Suprapubic skin (tissue), 4 donors: ENCODE measurements around the gene C9orf72. TPM values are rescaled to one million over a fixed set of nuclear protein-coding genes. Genes with fewer than 3 reads are reported as not detected.
A peak's percentile ranks its signal among the peaks of the same experiment; 100 is the strongest.

ENCODE experiments used
- DNase-seq, 2 donors: peaks; one replicate each; pipeline ENCODE4 v3.0.0-alpha.2; 2019; ENCODE audit warnings: low spot score in 2 of 2
- H3K27ac ChIP-seq: fragments of 200-600 bp; sonication (generic); one replicate; pipeline ENCODE4 v1.5.1; 2019
- H3K27me3 ChIP-seq: fragments of 200-600 bp; sonication (generic); one replicate; pipeline ENCODE4 v1.5.1; 2019
- H3K36me3 ChIP-seq: fragments of 200-600 bp; sonication (generic); one replicate; pipeline ENCODE4 v1.5.1; 2019
- H3K4me1 ChIP-seq: fragments of 200-600 bp; sonication (generic); one replicate; pipeline ENCODE4 v1.5.1; 2019
- H3K4me3 ChIP-seq: fragments of 200-600 bp; sonication (generic); one replicate; pipeline ENCODE4 v1.5.1; 2019; ENCODE audit warnings: mild to moderate bottlenecking
- H3K9me3 ChIP-seq: fragments of 200-600 bp; sonication (generic); one replicate; pipeline ENCODE4 v1.5.1; 2019
- CTCF ChIP-seq, 2 donors: fragments of 200-600 bp in 1 of 2; fragments of 450-650 bp in 1 of 2; sonication (generic) in 1 of 2; IDR thresholded peaks; one replicate each; pipeline ENCODE4 v1.5.1; 2016 to 2019; ENCODE audit warnings: antibody characterized with exemption in 2 of 2, mild to moderate bottlenecking in 1 of 2, moderate library complexity in 1 of 2
- EP300 ChIP-seq: sonication (generic); formaldehyde crosslinking; IDR thresholded peaks from one replicate; pipeline ENCODE4 v1.6.1; 2017; ENCODE audit warnings: antibody characterized with exemption
- POLR2A ChIP-seq, 2 donors: fragments of 450-650 bp; IDR thresholded peaks; one replicate each; pipeline ENCODE4 v1.6.1; 2017; ENCODE audit warnings: antibody characterized with exemption in 2 of 2, mild to moderate bottlenecking in 2 of 2, moderate library complexity in 2 of 2
- POLR2AphosphoS5 ChIP-seq, 3 donors: sonication (generic); formaldehyde crosslinking; IDR thresholded peaks; one replicate each; pipeline ENCODE4 v1.6.1; 2017; ENCODE audit warnings: antibody characterized with exemption in 3 of 3
- WGBS: methylation state at CpG from one replicate; pipeline ENCODE4 v1.1.5; 2018; 5-methylcytosine and 5-hydroxymethylcytosine counted together
- total RNA-seq, 4 donors: library from RNA; depleted of rRNA; stranded (reverse); fragments of >200 nt; gene quantifications; one replicate each; pipeline ENCODE4 v1.1.0, GENCODE V29; 2016

Gene C9orf72
- total RNA-seq, 4 donors from 2014 or later = 12.2 to 48.3 (median 14.5) TPM

GRCh38 chr9:27536168-27536567, 37.1 kb downstream of the C9orf72 start:
- Histone ChIP-seq H3K9me3 (no peaks in the 10 kb centered on the region), H3K27ac (no peak overlapping the region), H3K36me3 (peaks cover 6% of the 10 kb centered on the region), H3K27me3 (no peaks in the 10 kb centered on the region), H3K4me3 (no peak overlapping the region), H3K4me1 (peaks cover 39% of the 10 kb centered on the region)
- TF ChIP-seq POLR2A (IDR thresholded peaks at IDR 0.05) (no peak), POLR2AphosphoS5 (IDR thresholded peaks at IDR 0.05) (no peak), CTCF (IDR thresholded peaks at IDR 0.05) (no peak), EP300 (no peak)
- 91% methylated on average over 3 of the region's 3 CpGs for WGBS
- no peak for DNase-seq

- 65% methylated on average over 3 of the region's 3 CpGs for WGBS
- no peak for TF ChIP-seq CTCF (IDR thresholded peaks at IDR 0.05)
- TF ChIP-seq POLR2A (IDR thresholded peaks at IDR 0.05) = no peak
- no peak for TF ChIP-seq POLR2AphosphoS5 (IDR thresholded peaks at IDR 0.05)
- TF ChIP-seq EP300 = no peak
- DNase-seq = no peak
- Histone ChIP-seq H3K27me3 (no peaks in the 10 kb centered on the region), H3K36me3 (peaks cover 6% of the 10 kb centered on the region), H3K9me3 (no peaks in the 10 kb centered on the region), H3K4me1 (peaks cover 38% of the 10 kb centered on the region), H3K4me3 (no peak overlapping the region), H3K27ac (no peak overlapping the region)
These were observed 37.6 kb downstream of the C9orf72 start for GRCh38 chr9:27535701-27536118.

DNA sequence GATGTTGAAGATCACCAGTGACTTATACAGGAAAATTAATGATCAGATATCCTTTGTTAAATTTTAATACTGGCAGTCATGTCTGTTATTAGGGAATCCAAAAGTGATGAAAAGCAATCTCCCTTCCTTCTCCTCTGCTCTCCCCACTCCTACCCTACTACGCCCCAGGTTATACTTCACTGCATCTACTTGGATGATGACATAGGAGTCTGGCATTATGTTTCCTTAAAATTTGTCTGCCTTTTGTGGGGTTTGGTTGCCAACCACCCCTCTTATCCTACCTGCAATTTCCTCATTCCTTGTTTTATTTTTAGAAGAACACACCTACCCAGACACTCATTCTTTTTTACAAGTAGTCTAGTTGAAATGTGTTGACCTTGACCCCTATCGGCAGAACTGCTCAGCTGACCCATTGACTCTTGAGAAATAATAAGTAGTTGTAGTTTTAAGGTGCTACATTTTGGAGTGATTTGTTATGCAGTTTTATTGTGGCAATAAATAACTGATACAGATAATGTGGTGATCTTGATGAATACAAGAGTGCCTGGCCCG, 38.5 kb downstream of the C9orf72 start:
- TF ChIP-seq POLR2A (IDR thresholded peaks at IDR 0.05) (no peak), EP300 (no peak), POLR2AphosphoS5 (IDR thresholded peaks at IDR 0.05) (no peak), CTCF (IDR thresholded peaks at IDR 0.05) (no peak)
- H3K36me3 ChIP-seq = peaks cover 6% of the 10 kb centered on the region
- H3K4me1 ChIP-seq = peaks cover 35% of the 10 kb centered on the region
- no peak for DNase-seq
- H3K4me3 ChIP-seq = no peak overlapping the region
- no peaks in the 10 kb centered on the region for H3K27me3 ChIP-seq
- H3K9me3 ChIP-seq = no peaks in the 10 kb centered on the region
- WGBS = 88% methylated on average over 3 of the region's 3 CpGs
- H3K27ac ChIP-seq = peak overlapping the region; percentile 12

DNA sequence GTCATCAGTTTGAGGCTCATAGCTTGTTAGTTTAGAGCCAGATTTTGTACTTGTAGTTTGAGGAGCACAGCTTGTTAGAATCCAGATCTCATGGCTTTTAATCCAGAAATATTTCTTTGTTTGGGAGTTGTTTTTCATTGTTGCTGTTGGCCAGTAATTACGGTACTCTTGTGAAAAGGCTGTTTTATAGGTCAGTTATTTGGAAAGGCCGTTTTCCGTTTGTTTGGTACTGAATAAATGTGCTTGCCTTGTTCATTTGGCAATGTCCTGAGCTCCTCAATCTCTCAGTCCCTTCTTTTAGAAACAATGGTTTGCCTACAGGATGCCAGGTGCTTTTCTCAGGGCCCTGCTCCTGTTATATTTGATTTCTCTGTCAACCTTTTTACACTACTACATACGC, 39.1 kb downstream of the C9orf72 start:
- TF ChIP-seq POLR2AphosphoS5 (IDR thresholded peaks at IDR 0.05) = no peak
- TF ChIP-seq CTCF (IDR thresholded peaks at IDR 0.05) = no peak
- no peak for TF ChIP-seq POLR2A (IDR thresholded peaks at IDR 0.05)
- TF ChIP-seq EP300 = no peak
- peaks cover 30% of the 10 kb centered on the region for H3K4me1 ChIP-seq
- no peak for DNase-seq
- H3K9me3 ChIP-seq = no peaks in the 10 kb centered on the region
- peak overlapping the region; percentile 12 for H3K27ac ChIP-seq
- 44% methylated on average over 4 of the region's 4 CpGs for WGBS
- no peaks in the 10 kb centered on the region for H3K27me3 ChIP-seq
- peaks cover 6% of the 10 kb centered on the region for H3K36me3 ChIP-seq
- no peak overlapping the region for H3K4me3 ChIP-seq

- H3K4me1 ChIP-seq = peaks cover 23% of the 10 kb centered on the region
- no peaks in the 10 kb centered on the region for H3K9me3 ChIP-seq
- 62% methylated on average over 1 of the region's 1 CpG for WGBS
- no peaks in the 10 kb centered on the region for H3K27me3 ChIP-seq
- no peak overlapping the region for H3K27ac ChIP-seq
- peaks cover 6% of the 10 kb centered on the region for H3K36me3 ChIP-seq
- no peak overlapping the region for H3K4me3 ChIP-seq
- TF ChIP-seq POLR2AphosphoS5 (IDR thresholded peaks at IDR 0.05) (no peak), EP300 (no peak), POLR2A (IDR thresholded peaks at IDR 0.05) (no peak), CTCF (IDR thresholded peaks at IDR 0.05) (no peak)
- DNase-seq = no peak
These were observed 40.0 kb downstream of the C9orf72 start for GRCh38 chr9:27533311-27533710.
